ENCODE results near the gene PHLDA2. TPM values are rescaled to one million over a fixed set of nuclear protein-coding genes. Genes with fewer than 3 reads are reported as not detected.

PHLDA2 gene
- total and polyA plus RNA-seq, 2 donors (not counting 3 experiments of a cell fraction or from before 2014, with no cell fraction given): 38.5 to 44.5 TPM

GRCh38 chr11:2942872-2943710 is 13.9 kb upstream of the PHLDA2 start:
- H4K20me1 ChIP-seq (replicated peaks; ENCODE audit: control insufficient read depth, extremely low read depth, insufficient read depth, low read length): no peaks in the 10 kb centered on the region
- H2AFZ ChIP-seq (ENCODE audit: low read depth, low read length): no peak overlapping the region
- peaks cover 11% of the 10 kb centered on the region for H3K4me1 ChIP-seq (ENCODE audit: control insufficient read depth, extremely low read depth, insufficient read depth, low read length)
- peaks cover 5% of the 10 kb centered on the region for H3K79me2 ChIP-seq (ENCODE audit: control insufficient read depth, insufficient read depth, low read length)
- TF ChIP-seq GATA2 (IDR thresholded peaks at IDR 0.05; ENCODE audit: insufficient read depth, insufficient read length, low read depth, low read length) (no peak), EZH2 (IDR thresholded peaks at IDR 0.05; ENCODE audit: borderline replicate concordance, low read depth, low read length, severe bottlenecking) (no peak), CTCF (IDR thresholded peaks at IDR 0.05; ENCODE audit: extremely low read depth in 1 of 2, insufficient read depth in 1 of 2, low read depth in 1 of 2, low read length in 2 of 2) (no peak), JUN (IDR thresholded peaks at IDR 0.05; ENCODE audit: borderline replicate concordance, insufficient read depth, insufficient read length, low read depth) (no peak), POLR2A (IDR thresholded peaks at IDR 0.05; ENCODE audit: low read depth, low read length) (no peak)
- BruUV-seq (replicated peaks): no TSS peak
- H3K36me3 ChIP-seq (ENCODE audit: control insufficient read depth in 2 of 2, extremely low read depth in 1 of 2, insufficient read depth in 2 of 2, low read length in 2 of 2): peaks cover 10 to 20% of the 10 kb centered on the region in 2 experiments
- H3K9me3 ChIP-seq (replicated peaks; ENCODE audit: control insufficient read depth, insufficient read depth, low read length): no peaks in the 10 kb centered on the region
- no peak overlapping the region for H3K4me2 ChIP-seq (ENCODE audit: insufficient read depth, low read length)
- ChIA-PET POLR2A (no interaction called here), CTCF (interaction anchor here (1.5 kb wide), 1 partner anchor 411 kb away, joined by 10 read pairs; no protein-coding TSS in a partner anchor)
- DNase-seq (ENCODE audit: low read depth, low spot score) (no peak), FAIRE-seq (no peak)
- dilution Hi-C loops (cut with MboI; ENCODE audit: extremely low pct_ligation_motif_present, low sequenced_read_pairs): no loop called here
- H3K27ac ChIP-seq (ENCODE audit: insufficient read depth, low read depth, low read length): no peak overlapping the region
- no peaks in the 10 kb centered on the region for H3K9me1 ChIP-seq (replicated peaks; ENCODE audit: control insufficient read depth, extremely low read depth, insufficient read depth, low read length)
- no peaks in the 10 kb centered on the region for H3K27me3 ChIP-seq (ENCODE audit: control insufficient read depth in 2 of 2, insufficient read depth in 2 of 2, low read length in 2 of 2)
- no peak overlapping the region for H3K4me3 ChIP-seq (replicated peaks in 1 of 3; ENCODE audit: insufficient read depth in 1 of 3, low read depth in 1 of 3, low read length in 3 of 3)
- intact Hi-C loops (cut with micrococcal nuclease): no loop called here
- no peak overlapping the region for H3K9ac ChIP-seq (replicated peaks; ENCODE audit: extremely low read depth, insufficient read depth, low read length)

Data from endothelial cell of umbilical vein (primary cell).